PC-9 (cell line): ENCODE results near the gene SMAP1.

Experiments used
- CTCF ChIP-seq: fragments of 200-600 bp; sonication (generic); conservative IDR thresholded peaks from 2 replicates; pipeline ENCODE4 v1.6.1; 2017; ENCODE audit warnings: mixed run types, antibody characterized with exemption, mild to moderate bottlenecking, moderate library complexity
- EZH2 ChIP-seq: fragments of 200-600 bp; sonication (generic); IDR thresholded peaks from 2 replicates; pipeline ENCODE4 v1.8.0; 2017; ENCODE audit warnings: antibody characterized with exemption, low read depth

- TF ChIP-seq CTCF = no peak
- no peak for TF ChIP-seq EZH2
These were observed 26.2 kb downstream of the SMAP1 start for GRCh38 chr6:70693887-70694286.
